Nephron (organoid): ENCODE results near the gene TMEM170B.

Experiments
- H3K27ac Mint-ChIP-seq, 3 experiments: 2 replicates each; pipeline ENCODE4 v1.8.0; 2020; ENCODE audit warnings: mixed read lengths in 3 of 3, mild to moderate bottlenecking in 2 of 3, moderate library complexity in 1 of 3
- H3K27me3 Mint-ChIP-seq: 2 replicates; pipeline ENCODE4 v1.8.0; 2021; ENCODE audit warnings: low read depth, mild to moderate bottlenecking, moderate library complexity, mixed read lengths
- H3K36me3 Mint-ChIP-seq: 2 replicates; pipeline ENCODE4 v1.8.0; 2020; ENCODE audit warnings: low read depth, mixed read lengths
- H3K4me1 Mint-ChIP-seq: 2 replicates; pipeline ENCODE4 v1.8.0; 2020; ENCODE audit warnings: mixed read lengths
- H3K4me3 Mint-ChIP-seq, 3 experiments: 2 replicates each; pipeline ENCODE4 v1.8.0; 2020; ENCODE audit warnings: mild to moderate bottlenecking in 3 of 3, mixed read lengths in 3 of 3, moderate library complexity in 2 of 3
- H3K9me3 Mint-ChIP-seq: 2 replicates; pipeline ENCODE4 v1.8.0; 2020; ENCODE audit warnings: mixed read lengths
- CTCF ChIP-seq, 3 experiments: fragments of 200-600 bp; sonication (generic); IDR thresholded peaks; one replicate each; pipeline ENCODE4 v1.5.0; 2021; ENCODE audit warnings: antibody characterized with exemption in 3 of 3; ENCODE audit not compliant: unreplicated experiment in 3 of 3

TMEM170B gene

GRCh38 chr6:11632795-11633511, 95.4 kb downstream of the TMEM170B start:
- Mint-ChIP-seq H3K27me3 (peaks cover 3% of the 10 kb centered on the region), H3K9me3 (no peaks in the 10 kb centered on the region), H3K4me1 (peaks cover 15% of the 10 kb centered on the region), H3K27ac (no peak overlapping the region), H3K36me3 (no peaks in the 10 kb centered on the region), H3K4me3 (no peak overlapping the region)
- no peak for TF ChIP-seq CTCF (IDR thresholded peaks at IDR 0.05; ENCODE audit: unreplicated experiment in 3 of 3)
